Renal pelvis (tissue), 12 donors: Measurements from ENCODE around the gene SOCS3. TPM values are rescaled to one million over a fixed set of nuclear protein-coding genes. Genes with fewer than 3 reads are reported as not detected.

ENCODE experiments used
- DNase-seq: peaks from one replicate; pipeline ENCODE4 v3.0.0-alpha.2; 2013
- long read RNA-seq, 16 experiments: transcript quantifications; one replicate each; lab custom pipeline, GENCODE V29; 2026
- polyA plus RNA-seq, 3 donors: library from polyadenylated mRNA; unstranded; fragments of 120-200 nt; gene quantifications; one replicate each; pipeline ENCODE4 v1.2.1, GENCODE V29; 2013; ENCODE audit not compliant: insufficient read length in 3 of 3

The SOCS3 gene, protein sequence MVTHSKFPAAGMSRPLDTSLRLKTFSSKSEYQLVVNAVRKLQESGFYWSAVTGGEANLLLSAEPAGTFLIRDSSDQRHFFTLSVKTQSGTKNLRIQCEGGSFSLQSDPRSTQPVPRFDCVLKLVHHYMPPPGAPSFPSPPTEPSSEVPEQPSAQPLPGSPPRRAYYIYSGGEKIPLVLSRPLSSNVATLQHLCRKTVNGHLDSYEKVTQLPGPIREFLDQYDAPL
- 1 to 10 TPM; 7.1 to 8.8 (median 8.4) TPM for polyA plus RNA-seq
- long read RNA-seq, donor 1, transcript SOCS3-201 (2 exons, 2,734 nt), result major isoform, 5 of 5 reads
- long read RNA-seq, donor 1, partial matches to known transcripts, result 0 of 5 reads
- long read RNA-seq, donor 1, other reads (novel, unspliced or antisense), result 0 of 5 reads
- long read RNA-seq, donor 2, transcript SOCS3-201 (2 exons, 2,734 nt), result major isoform, 6 of 6 reads
- long read RNA-seq, donor 2, partial matches to known transcripts, result 0 of 6 reads
- long read RNA-seq, donor 2, other reads (novel, unspliced or antisense), result 0 of 6 reads
- long read RNA-seq, donor 3, transcript SOCS3-201 (2 exons, 2,734 nt), result major isoform, 12 of 12 reads
- long read RNA-seq, donor 3, partial matches to known transcripts, result 0 of 12 reads
- long read RNA-seq, donor 3, other reads (novel, unspliced or antisense), result 0 of 12 reads
- long read RNA-seq, donor 4, transcript SOCS3-201 (2 exons, 2,734 nt), result major isoform, 11 of 11 reads
- long read RNA-seq, donor 4, partial matches to known transcripts, result 0 of 11 reads
- long read RNA-seq, donor 4, other reads (novel, unspliced or antisense), result 0 of 11 reads
- long read RNA-seq, donor 5, transcript SOCS3-201 (2 exons, 2,734 nt), result major isoform, 19 of 19 reads
- long read RNA-seq, donor 5, partial matches to known transcripts, result 0 of 19 reads
- long read RNA-seq, donor 5, other reads (novel, unspliced or antisense), result 0 of 19 reads
- long read RNA-seq, donor 6, partial matches to known transcripts, result 0 of 4 reads
- long read RNA-seq, donor 6, other reads (novel, unspliced or antisense), result 0 of 4 reads
- long read RNA-seq, donor 7, transcript SOCS3-201 (2 exons, 2,734 nt), result major isoform, 6 of 6 reads
- long read RNA-seq, donor 7, partial matches to known transcripts, result 0 of 6 reads
- long read RNA-seq, donor 7, other reads (novel, unspliced or antisense), result 0 of 6 reads
- long read RNA-seq, donor 8, transcript SOCS3-201 (2 exons, 2,734 nt), result major isoform, 159 of 159 reads
- long read RNA-seq, donor 8, partial matches to known transcripts, result 0 of 159 reads
- long read RNA-seq, donor 8, other reads (novel, unspliced or antisense), result 0 of 159 reads
- long read RNA-seq, donor 9, transcript SOCS3-201 (2 exons, 2,734 nt), result major isoform, 28 of 28 reads
- long read RNA-seq, donor 9, partial matches to known transcripts, result 0 of 28 reads
- long read RNA-seq, donor 9, other reads (novel, unspliced or antisense), result 0 of 28 reads
- long read RNA-seq, donor 10, partial matches to known transcripts, result 0 of 3 reads
- long read RNA-seq, donor 10, other reads (novel, unspliced or antisense), result 0 of 3 reads
- long read RNA-seq, donor 11, transcript SOCS3-201 (2 exons, 2,734 nt), result major isoform, 8 of 8 reads
- long read RNA-seq, donor 11, partial matches to known transcripts, result 0 of 8 reads
- long read RNA-seq, donor 11, other reads (novel, unspliced or antisense), result 0 of 8 reads
- long read RNA-seq, donor 12, transcript SOCS3-201 (2 exons, 2,734 nt), result major isoform, 5 of 5 reads
- long read RNA-seq, donor 12, partial matches to known transcripts, result 0 of 5 reads
- long read RNA-seq, donor 12, other reads (novel, unspliced or antisense), result 0 of 5 reads
- long read RNA-seq, donor 13, partial matches to known transcripts, result 0 of 2 reads
- long read RNA-seq, donor 13, other reads (novel, unspliced or antisense), result 0 of 2 reads
- long read RNA-seq, donor 14, result 0 reads
- long read RNA-seq, donor 15, result 0 reads
- long read RNA-seq, donor 16, transcript SOCS3-201 (2 exons, 2,734 nt), result major isoform, 14 of 14 reads
- long read RNA-seq, donor 16, partial matches to known transcripts, result 0 of 14 reads
- long read RNA-seq, donor 16, other reads (novel, unspliced or antisense), result 0 of 14 reads

DNA sequence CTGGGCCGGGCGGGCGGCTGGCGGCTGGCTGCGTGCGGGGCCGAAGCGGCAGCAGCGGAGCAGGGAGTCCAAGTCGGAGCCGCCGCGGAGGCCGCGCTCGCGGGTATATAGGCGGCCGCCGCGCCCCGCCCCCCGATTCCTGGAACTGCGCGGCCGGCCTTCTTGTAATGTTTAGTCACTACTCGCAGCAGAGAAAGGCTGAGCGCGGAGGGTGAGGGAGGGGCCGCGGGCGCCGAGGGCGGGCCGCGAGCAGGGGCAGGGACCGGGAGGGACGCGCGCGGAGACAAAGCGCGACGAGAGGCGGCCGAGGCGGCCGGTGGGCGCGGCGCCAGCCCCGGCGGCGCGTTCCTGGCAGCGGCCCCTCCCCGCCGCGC lies at the start of gene SOCS3:
TSS of gene SOCS3 (minus strand) at position 81 of the 374 bp plus-strand sequence. CDS start 982 bp downstream, outside the sequence.
- peak; percentile 96 for DNase-seq

DNA sequence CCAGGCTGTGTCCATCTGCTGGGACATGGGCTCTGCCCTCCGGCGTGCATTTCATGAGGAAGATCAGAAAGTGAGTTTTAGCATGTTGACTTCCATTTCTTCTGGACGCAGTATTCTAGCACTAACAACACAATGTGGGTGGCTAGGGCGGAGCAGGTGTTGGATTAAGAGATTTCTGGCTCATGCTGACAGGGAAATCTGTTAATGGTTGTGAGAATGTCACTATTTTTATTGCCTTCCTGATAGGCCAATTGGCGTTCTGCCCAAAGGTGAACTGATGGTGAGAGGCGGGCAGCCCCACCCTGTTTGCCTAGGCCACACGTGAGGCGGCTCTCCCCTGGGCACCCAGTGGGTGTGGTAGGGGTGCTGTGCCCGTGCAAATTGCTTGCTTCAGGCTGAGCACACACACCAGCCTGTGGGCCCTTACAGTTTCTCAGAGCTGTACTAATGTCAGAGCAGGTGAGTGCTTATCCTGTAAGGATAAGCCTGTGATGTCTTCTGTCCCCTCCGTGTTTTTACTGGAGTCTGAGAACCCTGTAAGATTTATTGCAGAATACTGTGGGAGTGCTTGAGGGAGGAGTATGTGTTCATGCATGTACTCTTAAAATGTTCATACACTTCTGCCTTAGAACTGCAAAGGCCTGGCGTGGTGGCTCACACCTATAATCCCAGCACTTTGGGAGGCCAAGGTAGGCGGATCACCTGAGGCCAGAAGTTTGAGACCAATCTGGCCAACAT lies 49.5 kb upstream of the SOCS3 start:
- no peak for DNase-seq

DNA sequence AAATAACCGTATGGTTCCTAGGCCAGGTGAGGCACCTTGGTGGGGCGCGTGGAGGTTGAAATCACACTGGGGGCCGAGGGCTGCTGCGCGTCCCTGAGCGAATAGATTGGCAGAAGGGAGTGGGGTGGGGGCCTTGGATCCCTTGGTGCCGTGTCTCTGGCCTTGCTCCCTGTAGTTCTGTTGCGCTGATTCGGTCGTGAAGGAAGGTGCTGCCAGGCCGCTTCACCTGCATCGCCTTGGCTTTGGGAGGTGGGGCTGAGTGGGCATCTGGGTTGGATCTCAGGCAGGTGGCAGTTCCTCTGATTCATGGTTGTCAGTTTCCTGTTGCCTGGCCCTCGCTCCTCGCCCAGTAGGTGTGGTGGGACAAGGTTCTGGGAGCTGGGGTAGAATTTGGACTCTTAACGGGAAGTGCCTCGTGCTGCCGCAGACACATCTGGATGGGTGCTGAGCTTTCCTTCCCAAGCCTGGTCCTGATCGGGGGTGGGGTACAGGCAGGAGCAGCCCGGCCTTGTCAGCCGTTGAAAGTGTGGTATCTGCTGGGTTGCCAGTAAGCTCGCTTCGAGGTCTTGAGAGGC lies 48.7 kb upstream of the SOCS3 start:
- DNase-seq, result no peak

DNA sequence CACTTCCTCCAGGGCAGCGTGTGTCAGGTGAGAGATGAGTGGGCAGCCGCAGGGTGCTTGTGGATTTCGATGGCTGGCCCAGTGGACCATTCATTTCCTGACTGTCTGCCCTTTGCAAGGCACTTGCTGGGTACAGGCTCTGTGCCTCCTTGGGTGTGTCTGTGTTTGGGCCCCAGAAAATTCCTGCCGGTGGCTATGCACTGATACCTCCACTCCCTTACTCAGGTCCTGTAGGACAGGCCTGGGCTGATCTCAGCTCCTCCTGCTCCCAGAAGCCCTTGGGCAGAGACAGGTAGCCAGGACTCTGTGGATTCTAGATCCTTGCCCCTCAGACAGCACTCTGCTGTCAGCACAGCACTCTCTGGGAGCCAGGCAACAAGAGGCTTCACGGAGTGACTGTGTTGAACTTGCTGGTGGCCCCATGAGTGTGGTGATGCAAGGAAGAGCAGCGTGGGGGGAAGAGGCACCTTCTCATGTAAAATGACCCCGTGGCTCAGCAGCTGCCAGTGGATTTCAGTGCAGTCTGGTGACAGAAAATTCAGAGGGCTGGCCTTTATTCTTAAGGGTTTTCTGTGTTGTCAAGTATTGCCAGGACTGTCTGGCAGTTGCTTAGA lies 47.6 kb upstream of the SOCS3 start:
- DNase-seq, result peak; percentile 71

DNA sequence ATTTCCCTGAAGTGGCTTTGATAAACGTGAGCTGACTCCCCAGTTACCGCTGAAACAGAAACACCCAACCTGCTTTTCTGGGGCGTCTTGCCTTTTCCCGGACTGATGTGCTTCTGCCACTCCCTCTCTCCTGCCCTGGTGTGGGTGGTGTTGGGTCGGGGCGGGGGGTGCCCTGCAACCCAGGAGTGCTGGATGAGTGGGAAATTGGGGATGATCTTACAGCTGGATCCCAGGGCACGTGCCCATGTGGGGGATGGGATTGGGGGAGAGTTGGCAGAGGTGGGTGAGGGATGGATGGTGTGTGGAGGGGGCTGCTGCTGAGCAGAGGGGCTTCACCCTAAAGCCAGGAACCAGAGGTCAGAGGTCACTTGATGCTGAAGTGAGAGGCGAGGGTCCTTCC lies 47.0 kb upstream of the SOCS3 start:
- no peak for DNase-seq

DNA sequence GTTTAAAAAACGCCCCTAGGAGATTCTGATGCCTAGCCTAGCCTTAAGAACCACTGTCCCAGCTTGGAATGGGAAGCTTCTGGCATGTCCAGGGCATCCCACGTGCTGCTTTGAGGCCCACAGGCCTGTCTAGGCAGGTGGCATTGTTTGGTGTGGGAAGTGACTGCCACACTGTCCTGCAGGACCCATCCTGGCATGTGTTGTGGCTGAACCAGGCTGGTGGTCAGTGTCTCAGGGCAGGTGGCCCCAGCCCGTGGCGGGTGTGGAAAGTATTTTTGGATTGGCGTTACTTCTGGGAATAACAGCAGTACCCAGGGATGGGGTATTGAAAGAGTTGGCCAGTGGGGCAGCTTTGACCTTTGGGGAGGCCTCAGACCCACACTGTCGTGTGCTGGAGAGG lies 46.5 kb upstream of the SOCS3 start:
- DNase-seq, result no peak

DNA sequence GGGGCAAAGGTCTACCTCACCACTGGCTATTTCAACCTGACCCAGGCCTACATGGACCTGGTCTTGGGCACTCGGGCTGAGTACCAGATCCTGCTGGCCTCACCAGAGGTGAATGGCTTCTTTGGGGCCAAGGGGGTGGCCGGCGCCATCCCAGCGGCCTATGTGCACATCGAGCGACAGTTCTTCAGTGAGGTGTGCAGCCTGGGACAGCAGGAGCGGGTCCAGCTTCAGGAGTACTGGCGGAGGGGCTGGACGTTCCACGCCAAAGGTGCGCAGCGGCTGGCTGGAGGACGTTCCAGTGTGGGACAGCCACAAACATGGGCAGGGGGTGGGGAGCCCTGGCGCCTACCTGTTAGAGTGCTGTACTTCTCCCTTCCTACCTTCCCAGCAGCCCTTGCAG lies 43.9 kb upstream of the SOCS3 start:
- no peak for DNase-seq

DNA sequence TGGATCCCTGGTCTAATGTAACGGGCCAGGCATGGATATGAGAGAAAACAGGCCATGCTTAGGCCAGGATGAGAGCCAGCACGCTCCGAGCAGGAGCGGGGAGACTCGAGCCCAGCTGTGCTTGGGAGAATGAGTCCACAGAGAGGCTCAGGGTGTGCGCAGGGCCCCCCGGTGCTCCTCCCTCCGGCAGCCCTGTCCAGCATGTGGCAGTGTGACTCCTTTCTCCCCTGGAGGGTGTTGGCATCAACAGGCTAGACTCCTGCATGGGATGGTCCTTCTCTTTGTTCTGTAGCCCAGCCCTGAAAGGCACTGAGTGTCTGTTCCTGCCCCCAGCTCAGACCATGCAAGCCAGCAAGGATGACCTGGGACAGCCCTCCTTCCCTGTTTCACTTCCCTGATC lies 42.0 kb upstream of the SOCS3 start:
- no peak for DNase-seq

DNA sequence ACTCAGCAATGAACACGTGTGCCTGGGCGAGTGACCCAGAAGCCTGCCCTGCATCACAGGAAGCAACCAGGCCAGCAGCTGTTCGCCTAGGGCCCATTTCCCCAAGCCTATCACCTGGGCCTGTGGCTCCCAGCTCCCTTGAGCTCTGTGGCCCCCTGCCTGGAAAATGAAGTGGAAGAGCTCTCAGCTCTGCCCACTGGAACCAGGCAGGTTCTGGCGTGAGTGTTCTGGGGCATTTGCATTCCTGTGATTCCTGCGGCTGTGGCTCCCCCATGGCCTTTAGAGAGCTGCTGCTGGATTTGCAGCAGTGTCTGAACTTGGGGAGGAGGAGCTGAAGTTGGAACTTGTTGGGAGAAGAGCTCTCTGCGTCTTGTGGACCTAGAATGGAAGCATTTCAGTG lies 41.4 kb upstream of the SOCS3 start:
- DNase-seq, result no peak

DNA sequence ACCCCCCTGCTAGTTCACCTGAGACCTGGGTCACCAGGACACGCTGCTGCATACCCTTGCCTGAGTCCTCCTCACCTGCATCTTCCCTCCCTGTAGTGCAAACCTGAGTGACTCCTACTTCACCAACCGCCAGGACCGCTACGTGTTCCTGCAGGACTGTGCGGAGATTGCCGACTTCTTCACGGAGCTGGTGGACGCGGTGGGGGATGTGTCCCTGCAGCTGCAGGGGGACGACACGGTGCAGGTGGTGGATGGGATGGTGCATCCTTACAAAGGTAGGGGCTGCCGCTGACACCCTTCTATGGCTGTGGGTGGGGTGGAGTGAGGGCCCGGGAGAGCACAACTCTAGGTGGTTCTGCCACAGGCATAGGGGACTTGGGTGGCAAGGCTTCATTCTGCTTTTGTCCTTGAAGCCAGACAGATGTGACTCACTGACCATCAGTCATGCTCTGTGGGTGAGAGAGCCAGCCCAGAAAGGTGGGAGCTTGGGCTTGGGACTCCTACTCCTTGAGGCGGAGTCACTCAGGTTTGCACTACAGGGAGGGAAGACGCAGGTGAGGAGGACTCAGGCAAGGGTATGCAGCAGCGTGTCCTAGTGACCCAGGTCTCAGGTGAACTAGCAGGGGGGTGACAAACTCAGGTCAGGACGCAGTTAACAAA lies 40.8 kb upstream of the SOCS3 start:
- DNase-seq, result no peak

DNA sequence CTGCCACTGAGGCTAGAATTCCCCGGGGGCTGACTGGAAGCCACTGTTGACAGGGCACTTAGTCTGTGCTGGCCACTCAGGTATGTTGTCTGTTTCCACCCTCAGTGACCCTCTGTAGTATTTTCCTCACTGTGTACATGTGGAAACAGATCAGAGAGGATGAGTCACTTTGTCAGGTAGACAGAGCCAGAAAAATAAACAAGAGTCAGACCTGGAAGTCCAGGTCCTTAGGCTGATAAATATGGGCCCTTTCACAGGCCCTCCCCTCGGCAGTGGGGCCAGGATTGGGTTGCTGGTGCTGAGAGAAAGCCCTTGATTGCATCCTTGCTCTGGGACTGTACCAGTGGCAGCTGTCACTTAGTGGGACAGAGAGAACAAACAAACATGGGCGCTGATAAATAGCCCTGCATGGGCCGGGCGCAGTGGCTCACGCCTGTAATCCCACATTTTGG lies 39.8 kb upstream of the SOCS3 start:
- no peak for DNase-seq

DNA sequence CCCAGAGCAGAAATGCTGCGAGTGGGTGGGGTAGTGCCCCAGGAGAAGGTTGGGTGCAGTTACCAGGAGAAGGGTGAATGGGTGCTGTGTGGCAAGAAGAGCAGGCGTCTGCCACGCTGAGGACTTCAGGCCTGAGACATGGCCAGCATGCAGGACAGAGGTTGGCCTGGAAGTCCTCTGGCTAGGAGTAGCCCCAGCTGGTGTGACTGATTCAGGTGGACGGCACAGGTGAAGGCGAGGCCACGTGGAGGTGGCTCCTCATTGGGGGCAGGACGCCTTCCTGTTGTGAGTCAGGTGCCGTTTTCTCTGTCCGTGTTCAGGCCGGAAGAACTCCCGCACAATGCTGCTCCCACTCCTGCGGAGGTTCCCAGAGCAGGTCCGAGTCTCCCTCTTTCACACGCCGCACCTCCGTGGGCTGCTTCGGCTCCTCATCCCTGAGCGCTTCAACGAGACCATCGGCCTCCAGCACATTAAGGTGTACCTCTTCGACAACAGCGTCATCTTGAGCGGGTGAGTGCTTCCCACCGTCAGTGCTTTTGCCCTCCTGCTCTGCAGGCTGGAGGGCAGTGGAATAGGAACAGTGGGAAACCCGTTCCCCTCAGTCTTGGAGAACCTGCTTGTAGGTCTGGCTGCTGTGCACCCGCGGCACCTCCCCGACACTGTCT lies 39.3 kb upstream of the SOCS3 start:
- no peak for DNase-seq

DNA sequence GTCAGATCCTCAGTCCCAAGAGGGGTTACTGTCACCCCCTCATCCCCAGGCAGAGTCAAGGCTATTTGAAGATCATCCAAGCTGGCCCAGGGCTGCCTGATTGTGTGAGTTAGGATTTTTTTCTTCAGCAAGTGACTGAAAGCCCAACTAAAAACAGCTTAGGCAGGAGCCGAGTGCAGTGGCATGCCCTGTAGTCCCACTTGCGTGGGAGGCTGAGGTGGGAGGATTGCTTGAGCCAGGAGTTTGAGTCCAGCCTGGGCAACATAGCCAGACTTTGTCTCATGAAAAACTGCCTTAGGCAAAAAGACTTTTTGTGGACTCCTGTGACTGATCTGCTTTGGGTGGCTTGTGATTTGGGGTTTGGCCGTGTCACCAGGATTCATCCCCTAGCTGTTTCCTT lies 38.5 kb upstream of the SOCS3 start:
- no peak for DNase-seq

DNA sequence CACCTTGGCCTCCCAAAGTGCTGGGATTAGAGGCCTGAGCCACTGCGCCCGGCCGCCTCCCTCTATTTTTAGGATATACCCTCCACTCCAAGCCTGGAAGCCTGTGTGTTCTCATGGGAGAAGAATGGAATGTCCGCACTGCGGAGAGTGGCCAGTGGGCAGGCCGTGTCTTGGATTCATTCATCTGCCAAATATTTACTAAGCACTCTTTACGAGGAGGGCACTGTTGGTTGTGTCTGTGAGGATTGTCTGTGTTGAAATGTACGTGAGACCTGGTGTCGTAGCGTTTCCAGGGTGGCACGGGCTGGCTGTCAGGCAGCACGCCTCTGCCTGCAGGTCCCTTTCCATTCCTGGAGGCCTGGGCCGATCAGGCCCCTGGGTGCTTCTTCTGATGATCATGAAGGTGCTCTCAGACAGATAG lies 37.8 kb upstream of the SOCS3 start:
- no peak for DNase-seq

DNA sequence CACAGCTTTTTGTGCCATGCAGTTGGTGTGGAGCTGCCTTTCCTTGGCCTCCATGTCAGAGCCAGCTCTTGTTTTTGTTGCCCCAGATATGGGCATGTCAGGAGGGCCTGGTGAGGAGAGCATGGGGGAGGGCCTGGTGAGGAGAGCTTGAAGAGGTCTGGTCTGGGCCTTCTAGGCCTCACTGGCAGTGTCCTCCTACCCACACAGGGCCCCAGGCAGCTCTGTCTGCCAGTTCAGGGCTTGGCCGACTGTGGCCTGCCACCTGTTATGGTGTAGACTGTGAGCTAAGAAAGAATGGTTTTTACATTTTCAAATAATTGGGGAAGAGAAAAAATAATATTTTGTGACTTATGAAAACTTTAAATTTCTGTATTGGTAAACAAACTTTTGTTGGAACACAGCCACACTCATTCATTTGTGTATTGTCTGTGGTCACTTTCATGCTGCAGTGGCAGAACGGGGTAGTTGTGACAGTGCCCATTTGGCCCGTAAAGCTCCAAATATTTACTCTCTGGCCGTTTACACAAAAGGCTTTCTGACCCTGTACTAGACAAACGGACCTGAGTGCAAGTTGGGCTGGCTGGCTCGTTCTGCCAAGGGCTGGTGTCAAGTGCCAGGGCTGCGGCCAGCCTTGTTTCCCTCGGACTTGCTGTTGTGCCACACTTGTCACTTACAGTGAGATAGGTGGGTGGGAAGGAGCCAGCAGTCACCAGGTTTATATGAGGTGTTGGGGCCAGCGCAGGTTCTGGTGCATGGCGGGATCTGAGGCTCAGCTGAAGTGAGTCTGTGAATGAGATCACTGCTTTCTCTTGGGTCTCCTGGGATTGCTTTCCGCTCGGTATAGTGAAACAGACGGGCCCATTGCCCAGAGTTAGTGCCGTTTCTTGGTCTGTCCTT lies 36.8 kb upstream of the SOCS3 start:
- no peak for DNase-seq

DNA sequence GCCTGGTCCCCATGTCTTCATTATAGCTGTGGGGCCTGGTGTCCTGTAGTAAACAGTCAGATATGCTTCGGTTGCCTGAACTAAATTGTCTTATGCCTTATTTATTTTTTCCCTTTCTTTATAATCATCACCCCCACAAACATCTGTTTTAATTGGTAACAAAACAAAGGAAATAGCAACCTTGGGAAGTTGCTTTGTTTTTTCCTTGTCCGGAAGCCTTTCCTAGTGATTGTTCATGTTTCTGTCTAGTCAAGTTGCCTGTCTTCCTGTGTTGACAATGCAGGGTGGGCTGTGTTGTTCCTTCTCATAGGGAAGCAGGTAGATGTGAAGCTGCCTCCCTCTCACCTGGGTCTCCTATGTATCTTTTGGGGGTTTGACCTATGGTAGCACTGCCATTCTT lies 35.3 kb upstream of the SOCS3 start:
- DNase-seq, result no peak

DNA sequence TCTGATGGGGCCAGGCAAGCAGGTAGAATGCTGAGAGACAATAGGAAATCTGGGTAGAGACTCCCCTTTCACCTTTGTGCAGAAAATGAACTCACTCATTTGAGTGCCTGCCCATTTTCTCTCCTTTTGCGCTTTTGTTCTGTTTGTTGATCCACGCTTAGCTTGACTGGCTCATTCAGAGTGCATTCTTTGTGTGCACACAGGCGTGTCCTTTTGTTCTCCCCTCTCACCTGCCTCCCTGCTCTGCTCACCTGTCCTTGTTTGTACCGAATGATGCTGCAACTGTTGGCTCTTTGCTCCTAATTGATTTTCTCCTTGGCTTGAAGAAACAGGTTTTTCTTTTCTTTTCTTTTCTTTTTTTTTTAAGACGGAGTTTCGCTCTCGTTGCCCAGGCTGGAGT lies 34.3 kb upstream of the SOCS3 start:
- no peak for DNase-seq
